H9 (cell line): ENCODE measurements around the gene ENGASE. TPM values are rescaled to one million over a fixed set of nuclear protein-coding genes. Genes with fewer than 3 reads are reported as not detected.

Experiments
- DNase-seq: peaks from one replicate; pipeline ENCODE4 v3.0.0-alpha.2; 2017
- H2AFZ ChIP-seq: one replicate; pipeline ENCODE4 v1.6.1; 2013; ENCODE audit warnings: mild to moderate bottlenecking, low read length, control low read depth, moderate library complexity
- H2AK5ac ChIP-seq: 2 replicates; pipeline ENCODE4 v1.6.1; 2013; ENCODE audit warnings: low read length, control low read depth, mixed read lengths; ENCODE audit not compliant: insufficient read length
- H2BK120ac ChIP-seq: one replicate; pipeline ENCODE4 v1.6.1; 2013; ENCODE audit warnings: low read depth, mild to moderate bottlenecking, low read length, control low read depth, inconsistent platforms; ENCODE audit not compliant: poor library complexity, severe bottlenecking
- H2BK12ac ChIP-seq: 2 replicates; pipeline ENCODE4 v1.6.1; 2013; ENCODE audit warnings: low read length, control low read depth, mixed read lengths, low read depth; ENCODE audit not compliant: insufficient read length
- H2BK15ac ChIP-seq: 2 replicates; pipeline ENCODE4 v1.6.1; 2013; ENCODE audit warnings: low read depth, low read length, control low read depth
- H2BK20ac ChIP-seq: one replicate; pipeline ENCODE4 v1.6.1; 2013; ENCODE audit warnings: low read depth, mild to moderate bottlenecking, low read length, control low read depth, inconsistent platforms; ENCODE audit not compliant: poor library complexity, severe bottlenecking
- H2BK5ac ChIP-seq: 2 replicates; pipeline ENCODE4 v1.6.1; 2013; ENCODE audit warnings: low read length, control low read depth, mixed read lengths; ENCODE audit not compliant: insufficient read length
- H3K14ac ChIP-seq: 2 replicates; pipeline ENCODE4 v1.6.1; 2013; ENCODE audit warnings: low read length, control low read depth; ENCODE audit not compliant: insufficient read depth
- H3K18ac ChIP-seq: 2 replicates; pipeline ENCODE4 v1.6.1; 2013; ENCODE audit warnings: low read depth, mild to moderate bottlenecking, mixed read lengths, low read length, control low read depth; ENCODE audit not compliant: insufficient read length
- H3K23ac ChIP-seq: 2 replicates; pipeline ENCODE4 v1.6.1; 2013; ENCODE audit warnings: low read length, control low read depth, mixed read lengths, low read depth; ENCODE audit not compliant: insufficient read length
- H3K23me2 ChIP-seq: 2 replicates; pipeline ENCODE4 v1.6.1; 2013; ENCODE audit warnings: low read depth, mild to moderate bottlenecking, mixed read lengths, low read length, control low read depth; ENCODE audit not compliant: insufficient read length, poor library complexity, severe bottlenecking
- H3K27ac ChIP-seq: 2 replicates; pipeline ENCODE4 v1.5.1; 2013; ENCODE audit warnings: low read length, control low read depth, mixed read lengths, low read depth; ENCODE audit not compliant: insufficient read length
- H3K27me3 ChIP-seq: 2 replicates; pipeline ENCODE4 v1.6.1; 2013; ENCODE audit warnings: low read length, control low read depth, inconsistent platforms; ENCODE audit not compliant: insufficient read depth
- H3K4ac ChIP-seq: 2 replicates; pipeline ENCODE4 v1.6.1; 2013; ENCODE audit warnings: low read depth, mild to moderate bottlenecking, control low read depth, inconsistent platforms, low read length, moderate library complexity
- H3K4me1 ChIP-seq: 2 replicates; pipeline ENCODE4 v1.6.1; 2013; ENCODE audit warnings: low read length, control low read depth, inconsistent platforms; ENCODE audit not compliant: insufficient read depth
- H3K4me2 ChIP-seq: 2 replicates; pipeline ENCODE4 v1.6.1; 2013; ENCODE audit warnings: low read length, control low read depth, mixed read lengths; ENCODE audit not compliant: insufficient read length, insufficient read depth
- H3K56ac ChIP-seq: 2 replicates; pipeline ENCODE4 v1.6.1; 2013; ENCODE audit warnings: low read depth, mild to moderate bottlenecking, mixed read lengths, low read length, control low read depth; ENCODE audit not compliant: insufficient read length
- H3K79me1 ChIP-seq: 2 replicates; pipeline ENCODE4 v1.6.1; 2013; ENCODE audit warnings: low read depth, mild to moderate bottlenecking, moderate library complexity, low read length, control low read depth, inconsistent platforms; ENCODE audit not compliant: insufficient read depth, poor library complexity, severe bottlenecking
- H3K79me2 ChIP-seq: 2 replicates; pipeline ENCODE4 v1.6.1; 2013; ENCODE audit warnings: low read length, control low read depth, inconsistent platforms; ENCODE audit not compliant: insufficient read depth
- H3K9ac ChIP-seq: 2 replicates; pipeline ENCODE4 v1.6.1; 2013; ENCODE audit warnings: low read length, control low read depth, mixed read lengths; ENCODE audit not compliant: insufficient read length; ENCODE audit errors: extremely low read depth
- H3K9me3 ChIP-seq: one replicate; pipeline ENCODE4 v1.6.1; 2013; ENCODE audit warnings: low read depth, low read length, inconsistent platforms; ENCODE audit not compliant: control insufficient read depth
- H3T11ph ChIP-seq: one replicate; pipeline ENCODE4 v1.6.1; 2013; ENCODE audit warnings: mild to moderate bottlenecking, low read length, control low read depth, inconsistent platforms
- H4K20me1 ChIP-seq: one replicate; pipeline ENCODE4 v1.6.1; 2013; ENCODE audit not compliant: control insufficient read depth, insufficient read length, insufficient read depth
- H4K5ac ChIP-seq: 2 replicates; pipeline ENCODE4 v1.6.1; 2013; ENCODE audit warnings: low read depth, mild to moderate bottlenecking, mixed read lengths, low read length, control low read depth; ENCODE audit not compliant: insufficient read length
- H4K8ac ChIP-seq: replicated peaks from 2 replicates; pipeline ENCODE4 v1.6.1; 2013; ENCODE audit warnings: low read length, control low read depth, mixed read lengths, low read depth; ENCODE audit not compliant: insufficient read length
- H4K91ac ChIP-seq: 2 replicates; pipeline ENCODE4 v1.6.1; 2013; ENCODE audit warnings: low read depth, mild to moderate bottlenecking, moderate library complexity, mixed read lengths, low read length, control low read depth; ENCODE audit not compliant: insufficient read length
- H3K27ac Mint-ChIP-seq, 3 experiments: 2 replicates in 2 of 3; 3 replicates in 1 of 3; pipeline ENCODE4 v1.8.0; 2020 to 2021; ENCODE audit warnings: mixed read lengths in 3 of 3, mild to moderate bottlenecking in 1 of 3, moderate library complexity in 1 of 3
- H3K27me3 Mint-ChIP-seq: 2 replicates; pipeline ENCODE4 v1.8.0; 2021; ENCODE audit warnings: low read depth, mild to moderate bottlenecking, moderate library complexity, mixed read lengths
- H3K36me3 Mint-ChIP-seq, 3 experiments: 2 replicates in 2 of 3; 3 replicates in 1 of 3; pipeline ENCODE4 v1.8.0; 2020 to 2021; ENCODE audit warnings: low read depth in 3 of 3, mixed read lengths in 3 of 3; ENCODE audit not compliant: insufficient read depth in 1 of 3
- H3K4me1 Mint-ChIP-seq, 2 experiments: 2 replicates each; pipeline ENCODE4 v1.8.0; 2020; ENCODE audit warnings: mixed read lengths in 2 of 2
- H3K4me3 Mint-ChIP-seq, 2 experiments: 2 replicates in 1 of 2; 3 replicates in 1 of 2; pipeline ENCODE4 v1.8.0; 2020 to 2021; ENCODE audit warnings: mild to moderate bottlenecking in 2 of 2, mixed read lengths in 2 of 2, moderate library complexity in 1 of 2
- H3K9me3 Mint-ChIP-seq, 2 experiments: 2 replicates in 1 of 2; 3 replicates in 1 of 2; pipeline ENCODE4 v1.8.0; 2020; ENCODE audit warnings: mild to moderate bottlenecking in 2 of 2, mixed read lengths in 2 of 2, moderate library complexity in 1 of 2
- CTCF ChIP-seq: fragments of 200-600 bp; sonication (generic); conservative IDR thresholded peaks from 3 replicates; pipeline ENCODE4 v1.8.0; 2021; ENCODE audit warnings: antibody characterized with exemption, mild to moderate bottlenecking
- WGBS: extraction: QIAGEN DNeasy Blood & Tissue Kit; methylation state at CpG from one replicate; pipeline ENCODE4 v1.1.7; 2013; ENCODE audit warnings: missing lambda C conversion rate, low lambda C conversion rate, mixed read lengths; ENCODE audit not compliant: insufficient read length; ENCODE audit errors: extremely low coverage; 5-methylcytosine and 5-hydroxymethylcytosine counted together
- total RNA-seq: library from RNA; stranded (reverse); gene quantifications from 2 replicates; pipeline ENCODE4 v1.2.1, GENCODE V29; 2021

ENGASE gene
- total RNA-seq, 1 experiment from 2014 or later = 20.6 TPM

DNA sequence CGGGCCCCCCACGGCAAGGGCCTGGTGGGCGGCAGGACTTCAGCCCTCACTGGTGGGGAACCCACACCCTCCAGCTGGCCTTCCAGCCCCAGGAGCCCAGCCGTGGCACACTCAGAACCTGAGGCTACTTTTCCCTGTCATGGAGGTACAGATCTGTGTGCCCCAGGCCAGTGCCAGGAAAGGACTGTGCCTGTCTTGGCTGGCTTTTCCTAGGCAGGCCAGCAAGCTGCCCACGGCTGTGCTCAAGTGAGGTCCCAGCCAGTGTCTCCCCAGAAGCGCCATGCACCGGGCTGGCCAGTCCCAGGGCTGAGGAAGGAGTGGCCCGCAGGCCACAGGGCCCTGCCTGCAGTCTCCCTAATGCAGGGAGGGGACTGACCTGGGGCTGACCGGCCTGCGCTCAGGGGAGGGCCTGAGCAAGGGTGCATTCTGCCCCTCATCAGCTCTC lies 16.6 kb downstream of the ENGASE start:
- no CpG with 5 or more reads among the region's 10 CpGs for WGBS

More for the DNA sequence above, 16.6 kb downstream of the ENGASE start:
- Histone ChIP-seq H3K79me2 (no peaks in the 10 kb centered on the region), H2AK5ac (no peak overlapping the region), H4K8ac (no peak overlapping the region), H3K14ac (no peak overlapping the region), H3T11ph (no peak overlapping the region), H4K91ac (no peak overlapping the region), H3K9ac (no peak overlapping the region), H2BK20ac (no peak overlapping the region), H3K4me1 (no peaks in the 10 kb centered on the region), H3K23ac (no peak overlapping the region), H2BK15ac (no peak overlapping the region), H2BK120ac (no peak overlapping the region), H3K18ac (no peak overlapping the region), H2BK5ac (no peak overlapping the region), H3K4me2 (no peak overlapping the region), H3K4ac (no peak overlapping the region), H3K27ac (no peak overlapping the region), H4K20me1 (no peaks in the 10 kb centered on the region), H3K23me2 (no peaks in the 10 kb centered on the region), H3K9me3 (no peaks in the 10 kb centered on the region), H3K27me3 (no peaks in the 10 kb centered on the region), H3K56ac (no peak overlapping the region), H2AFZ (no peak overlapping the region), H2BK12ac (no peak overlapping the region), H4K5ac (no peak overlapping the region), H3K79me1 (no peaks in the 10 kb centered on the region)
- TF ChIP-seq CTCF = no peak
- Mint-ChIP-seq H3K9me3 (no peaks in the 10 kb centered on the region), H3K27ac (no peak overlapping the region), H3K4me3 (no peak overlapping the region), H3K27me3 (no peaks in the 10 kb centered on the region), H3K36me3 (peaks cover 0 to 5% (median 0%) of the 10 kb centered on the region in 3 experiments; a peak in 2 of 7 replicates), H3K4me1 (peaks cover 0 to 6% of the 10 kb centered on the region in 2 experiments; a peak in 2 of 4 replicates)
- DNase-seq = no peak
